Inflammatory macrophage (primary cell): Measurements from ENCODE around the gene C22orf39.

Source experiments
- DNase-seq, 2 donors: peaks; one replicate each; pipeline ENCODE4 v3.0.0-alpha.2; 2020 to 2022

The C22orf39 gene

GRCh38 chr22:19477321-19478044 lies 30.0 kb upstream of the C22orf39 start:
- no peak for DNase-seq

- DNase-seq = no peak
These were observed 28.5 kb upstream of the C22orf39 start for GRCh38 chr22:19476023-19476422.

- DNase-seq = no peak
These were observed 26.1 kb upstream of the C22orf39 start for GRCh38 chr22:19473578-19473977.

GRCh38 chr22:19472233-19472632 lies 24.7 kb upstream of the C22orf39 start:
- no peak for DNase-seq

- no peak for DNase-seq
These were observed 24.1 kb upstream of the C22orf39 start for GRCh38 chr22:19471572-19471971.

- no peak for DNase-seq
These were observed 22.5 kb upstream of the C22orf39 start for GRCh38 chr22:19470010-19470409.

- DNase-seq = no peak
These were observed 21.9 kb upstream of the C22orf39 start for GRCh38 chr22:19469421-19469820.

- no peak for DNase-seq
These were observed 20.4 kb upstream of the C22orf39 start for GRCh38 chr22:19467912-19468311.

GRCh38 chr22:19466848-19467752 lies 19.6 kb upstream of the C22orf39 start:
- no peak for DNase-seq

- no peak for DNase-seq
These were observed 18.7 kb upstream of the C22orf39 start for GRCh38 chr22:19466126-19466716.

- no peak for DNase-seq
These were observed 17.5 kb upstream of the C22orf39 start for GRCh38 chr22:19464975-19465374.

- no peak for DNase-seq
These were observed 17.0 kb upstream of the C22orf39 start for GRCh38 chr22:19464546-19464945.

GRCh38 chr22:19463491-19464469 lies 16.3 kb upstream of the C22orf39 start:
- DNase-seq = no peak

GRCh38 chr22:19463008-19463407 lies 15.5 kb upstream of the C22orf39 start:
- no peak for DNase-seq

- no peak for DNase-seq
These were observed 14.0 kb upstream of the C22orf39 start for GRCh38 chr22:19461506-19461905.

GRCh38 chr22:19460036-19460435 lies 12.5 kb upstream of the C22orf39 start:
- DNase-seq = no peak

- no peak for DNase-seq
These were observed 10.4 kb upstream of the C22orf39 start for GRCh38 chr22:19457828-19458428.

GRCh38 chr22:19456541-19456940 lies 9.0 kb upstream of the C22orf39 start:
- DNase-seq = no peak

- DNase-seq = no peak
These were observed 8.3 kb upstream of the C22orf39 start for GRCh38 chr22:19455585-19456370.

- no peak for DNase-seq
These were observed 7.5 kb upstream of the C22orf39 start for GRCh38 chr22:19455033-19455432.

- no peak for DNase-seq
These were observed 6.6 kb upstream of the C22orf39 start for GRCh38 chr22:19454156-19454555.
